A549 treated with CpdA at 1 μM for 4 hours (cell line): ENCODE measurements around the gene SLC35A3. TPM values are rescaled to one million over a fixed set of nuclear protein-coding genes. Genes with fewer than 3 reads are reported as not detected.

Experiments
- total RNA-seq: library from RNA; stranded (reverse); fragments of 200-300 nt; extraction: Qiagen RNA extraction; gene quantifications from 5 replicates; pipeline ENCODE4 v1.2.3, GENCODE V29; 2022; ENCODE audit warnings: low read depth

Gene SLC35A3
- 6.6 to 10.1 TPM (median 7.3 TPM) in 5 replicates for total RNA-seq

GRCh38 chr1:99969729-99970621 lies at the start of gene SLC35A3:
Gene SLC35A3, plus strand, starts transcription at chr1:99969996. Its CDS starts 23,559 bp downstream, at chr1:99993555.

Other genes with a start within 250 kb of the SLC35A3 start
- gene FRRS1, start 203.4 kb upstream of the SLC35A3 start, total RNA-seq: 1.6 to 2.5 TPM (median 2.0 TPM) in 5 replicates
- 2.9 to 4.2 TPM (median 3.6 TPM) in 5 replicates for gene AGL, start 119.6 kb upstream of the SLC35A3 start, total RNA-seq
- 3.9 to 4.5 TPM (median 4.3 TPM) in 5 replicates for gene SASS6, start 162.9 kb downstream of the SLC35A3 start, total RNA-seq
- 6.1 to 9.8 TPM (median 6.9 TPM) in 5 replicates for gene TRMT13, start 163.2 kb downstream of the SLC35A3 start, total RNA-seq
- gene LRRC39, start 208.3 kb downstream of the SLC35A3 start, total RNA-seq: 0.09 to 0.15 TPM in 2 of 5 replicates, not detected in the others